Superior temporal gyrus (tissue), 1 donor: ENCODE results near the gene PLCL1.

Experiments
- DNase-seq: peaks from one replicate; pipeline ENCODE4 v3.0.0-alpha.2; 2016; ENCODE audit errors: extremely low spot score

PLCL1 gene

DNA sequence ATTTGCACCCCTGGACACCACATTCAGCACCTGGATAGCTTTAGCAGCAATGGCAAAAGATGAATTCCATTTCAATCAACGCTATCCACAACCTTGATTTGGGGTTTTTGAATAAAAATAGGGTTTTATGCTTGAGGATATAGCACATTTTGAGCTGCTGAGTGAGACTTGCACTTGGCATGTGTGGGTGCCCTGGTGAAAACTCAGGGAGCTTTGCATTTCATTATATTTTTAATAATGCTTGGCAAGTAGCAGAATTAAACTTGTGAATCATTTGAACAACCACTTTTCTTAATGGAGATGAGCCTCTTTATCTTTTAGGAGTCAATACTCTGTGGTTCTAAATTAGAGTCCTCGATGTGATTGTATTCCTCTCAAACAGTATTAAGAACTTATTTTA is 252.4 kb downstream of the PLCL1 start:
- DNase-seq, result no peak

DNA sequence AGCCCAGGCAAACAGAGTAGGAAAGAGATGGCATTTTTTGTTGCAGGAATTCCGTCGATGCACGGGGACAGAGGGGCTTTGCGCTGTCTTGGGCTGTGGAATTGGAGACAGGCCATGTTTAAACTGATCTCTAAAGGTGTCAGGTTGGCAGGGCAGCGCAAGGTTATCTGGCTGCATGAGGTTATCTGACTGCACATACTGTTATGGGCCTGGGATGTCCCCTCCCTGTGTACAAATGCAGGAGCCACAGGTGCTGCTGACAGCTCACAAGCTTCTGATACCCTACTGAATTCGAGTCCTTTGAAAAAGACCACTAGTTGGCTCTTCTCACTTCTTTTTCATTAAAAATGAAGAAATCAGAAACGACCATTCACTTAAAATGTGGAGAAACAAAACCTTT is 255.4 kb downstream of the PLCL1 start:
- no peak for DNase-seq

DNA sequence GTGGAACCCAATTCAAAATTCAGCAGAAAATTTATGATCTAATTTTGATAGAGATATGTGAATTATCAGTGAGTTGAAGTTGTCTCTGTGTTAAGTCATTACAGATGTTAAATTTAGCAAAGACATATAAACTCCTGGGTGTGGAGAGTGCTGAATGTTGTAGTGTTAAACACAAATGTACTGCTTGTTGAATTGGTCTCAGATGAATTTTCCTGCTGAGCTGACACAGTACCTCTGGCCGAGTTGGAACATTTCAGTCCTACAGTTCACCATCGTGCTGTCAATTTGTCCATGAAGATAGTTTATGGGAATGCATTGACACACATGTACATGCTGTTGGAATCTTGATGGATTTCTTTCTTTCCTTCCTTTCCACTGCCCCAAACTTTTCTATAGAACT is 255.9 kb downstream of the PLCL1 start:
- DNase-seq, result no peak

DNA sequence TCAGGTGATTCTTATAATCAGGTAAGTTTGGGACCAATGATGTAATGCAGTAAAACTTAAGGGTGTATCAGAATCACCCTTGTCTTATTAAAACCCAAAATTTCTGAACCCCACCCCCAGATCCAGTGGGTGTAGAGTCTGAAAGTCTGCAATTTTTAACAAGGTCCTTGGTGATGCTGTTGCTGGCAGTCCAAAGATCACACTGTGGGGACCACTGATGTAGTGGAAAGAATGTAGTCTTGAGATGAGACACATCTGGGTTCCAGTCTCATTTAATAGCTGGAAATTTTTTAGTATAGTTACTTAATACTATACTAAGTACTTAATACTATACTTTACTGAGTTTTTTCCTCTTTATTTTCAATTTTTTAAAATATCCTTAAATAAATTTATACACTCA is 258.4 kb downstream of the PLCL1 start:
- DNase-seq, result no peak

DNA sequence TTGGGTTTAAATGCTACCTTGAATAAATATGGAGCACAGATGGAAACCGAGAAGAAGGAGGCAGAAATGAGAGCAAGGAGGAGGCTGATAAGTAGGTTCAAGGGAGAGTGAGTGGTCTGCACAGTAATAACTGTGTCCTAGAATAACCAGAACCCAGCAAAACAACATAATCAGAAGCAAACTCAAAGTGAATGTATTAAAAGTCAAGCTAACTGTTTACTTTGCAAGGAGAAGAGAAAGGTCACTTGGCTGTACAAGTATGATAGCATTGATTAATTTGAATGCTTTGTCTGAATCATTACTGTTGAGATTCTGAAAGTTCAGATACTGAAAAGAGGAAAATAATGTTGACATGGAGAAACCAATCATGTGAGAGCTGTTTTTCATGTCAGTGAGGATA is 258.8 kb downstream of the PLCL1 start:
- DNase-seq, result no peak

DNA sequence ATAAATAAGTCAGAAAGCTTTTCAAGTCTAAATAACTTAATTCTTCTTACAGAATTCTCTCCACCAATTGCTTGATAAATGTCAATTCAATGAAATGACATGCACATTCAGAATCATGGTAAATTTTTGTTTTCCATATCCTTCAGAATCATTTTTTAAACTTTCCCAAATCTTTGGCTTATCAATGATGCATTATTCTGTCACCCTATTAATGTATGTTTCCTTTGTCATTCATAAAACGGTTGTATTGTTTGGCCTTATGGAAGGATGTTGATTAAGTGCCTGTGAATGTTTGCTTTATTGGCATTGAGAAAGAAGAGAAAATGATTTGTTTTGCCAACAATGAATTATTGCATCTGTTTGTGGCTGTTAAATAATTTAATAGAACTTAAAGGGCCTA is 260.9 kb downstream of the PLCL1 start:
- no peak for DNase-seq

DNA sequence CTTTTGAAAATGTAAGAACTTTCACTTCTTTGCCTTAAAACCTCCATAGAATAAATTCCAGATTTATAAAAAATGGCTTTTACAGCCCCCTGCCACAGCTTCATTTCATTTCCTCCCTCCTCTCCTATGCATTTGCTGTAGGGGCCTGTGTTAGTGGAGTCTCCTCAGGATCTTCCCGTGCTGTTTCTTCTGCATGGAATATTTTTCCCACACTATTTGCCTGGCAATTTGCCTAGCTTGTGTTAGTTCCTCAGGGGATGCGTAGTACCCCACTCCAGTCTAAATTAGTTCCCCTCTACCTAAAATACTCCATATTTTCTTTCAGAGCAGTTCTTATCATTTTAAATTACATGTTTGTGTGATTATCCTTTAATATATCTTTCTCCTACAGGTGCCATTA is 262.2 kb downstream of the PLCL1 start:
- no peak for DNase-seq

DNA sequence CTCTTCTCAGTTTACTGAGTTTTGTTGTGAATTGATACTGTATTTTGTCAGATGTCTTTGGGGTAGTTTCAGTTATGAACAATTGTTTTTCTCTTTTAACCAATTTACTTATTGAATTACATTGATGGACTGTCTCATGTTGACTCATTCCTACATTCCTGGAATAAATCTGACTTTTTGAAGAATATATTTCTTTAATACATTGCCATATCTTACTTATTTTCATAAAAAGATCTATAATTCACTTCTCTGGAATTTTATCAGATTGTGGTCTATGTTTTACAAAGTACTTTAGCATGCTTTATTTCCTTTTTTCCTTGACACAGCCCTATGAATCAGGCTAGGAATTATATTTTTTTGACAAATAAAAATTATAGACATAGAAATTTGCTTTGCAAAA is 268.3 kb downstream of the PLCL1 start:
- no peak for DNase-seq

DNA sequence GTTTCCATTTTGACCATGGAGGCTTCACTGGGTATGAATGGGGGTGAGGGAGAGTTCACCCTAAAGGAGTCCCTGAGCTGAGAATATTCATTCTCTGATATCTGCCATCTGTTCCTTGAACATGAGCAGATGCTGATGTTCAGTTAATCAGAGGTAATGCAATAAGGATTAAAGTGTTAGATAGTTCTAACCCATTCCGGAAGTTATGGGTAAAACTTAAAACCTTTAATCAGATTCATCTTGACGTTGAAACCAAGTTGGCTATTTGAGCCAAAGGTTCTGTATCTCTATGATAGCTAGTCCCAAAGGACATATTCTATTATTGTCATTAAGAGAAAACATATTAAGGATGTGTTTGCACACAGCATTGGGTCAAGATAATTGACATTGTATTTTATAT is 268.9 kb downstream of the PLCL1 start:
- no peak for DNase-seq

DNA sequence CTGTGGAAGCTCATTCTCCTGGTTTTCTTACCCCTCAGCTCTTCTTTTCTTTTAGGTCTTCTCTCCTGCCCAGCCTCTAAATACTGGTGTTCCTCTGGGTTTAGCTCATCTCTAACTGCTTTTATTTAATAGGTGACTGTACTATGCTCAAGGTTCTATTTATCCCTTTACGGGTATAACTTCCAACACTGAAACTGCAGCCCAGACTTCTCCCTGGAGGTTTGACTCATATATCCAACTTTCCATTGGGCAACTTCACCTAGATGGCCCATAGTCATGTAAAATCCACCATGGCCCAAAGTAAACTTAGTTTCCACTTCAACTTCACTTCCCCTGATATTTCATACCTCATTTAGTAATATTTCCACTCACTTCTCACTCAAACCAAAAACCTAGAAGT is 273.1 kb downstream of the PLCL1 start:
- DNase-seq, result no peak

DNA sequence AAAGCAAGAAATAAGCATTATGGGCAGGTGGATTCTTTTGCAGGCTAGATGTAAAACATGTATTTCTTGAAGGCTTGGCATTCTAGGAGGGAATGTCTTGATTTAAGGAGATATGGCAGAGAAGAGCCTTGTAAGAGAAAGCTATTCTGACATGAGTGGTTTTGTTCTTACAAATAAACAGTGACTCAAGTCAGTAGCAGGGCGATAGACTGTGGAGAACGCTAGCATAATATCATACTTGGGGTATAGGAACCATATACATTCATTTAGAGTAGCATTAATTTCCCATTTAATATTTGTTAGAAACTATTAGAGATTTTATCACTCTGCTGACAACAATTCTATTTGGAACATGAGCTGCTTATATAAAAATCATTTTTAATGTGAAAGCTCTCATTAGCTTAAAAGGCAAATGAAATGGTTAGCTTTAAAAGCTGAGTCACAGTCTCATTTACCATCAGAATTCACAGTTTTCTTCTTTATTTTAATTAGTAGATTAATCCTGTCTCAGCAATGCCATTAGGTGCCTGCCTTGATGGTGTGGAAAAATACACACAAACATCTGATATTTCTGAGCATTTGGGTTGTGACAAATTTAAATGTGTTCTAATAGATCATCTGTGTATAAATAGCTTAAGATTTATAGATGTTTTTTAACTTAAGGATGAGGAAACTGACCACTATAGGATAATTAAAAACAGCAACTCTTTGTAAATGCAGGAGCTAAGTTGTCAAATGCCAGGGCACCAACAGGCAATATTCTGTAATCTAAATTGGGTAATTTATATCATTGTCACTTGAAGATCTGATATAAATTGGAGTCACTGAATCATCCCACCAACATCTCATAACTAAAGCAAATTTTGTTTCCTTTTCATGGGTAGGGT is 276.7 kb downstream of the PLCL1 start:
- DNase-seq, result no peak

DNA sequence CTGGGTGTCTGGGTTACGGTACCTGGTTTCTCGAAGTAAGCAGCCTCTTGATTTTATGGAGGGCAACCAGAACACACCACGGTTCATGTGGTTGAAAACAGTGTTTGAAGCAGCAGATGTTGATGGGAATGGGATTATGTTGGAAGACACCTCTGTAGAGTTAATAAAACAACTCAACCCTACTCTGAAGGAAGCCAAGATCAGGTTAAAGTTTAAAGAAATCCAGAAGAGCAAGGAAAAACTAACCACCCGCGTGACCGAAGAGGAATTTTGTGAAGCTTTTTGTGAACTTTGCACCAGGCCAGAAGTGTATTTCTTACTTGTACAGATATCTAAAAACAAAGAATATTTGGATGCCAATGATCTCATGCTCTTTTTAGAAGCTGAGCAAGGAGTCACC is 279.8 kb downstream of the PLCL1 start:
- no peak for DNase-seq

DNA sequence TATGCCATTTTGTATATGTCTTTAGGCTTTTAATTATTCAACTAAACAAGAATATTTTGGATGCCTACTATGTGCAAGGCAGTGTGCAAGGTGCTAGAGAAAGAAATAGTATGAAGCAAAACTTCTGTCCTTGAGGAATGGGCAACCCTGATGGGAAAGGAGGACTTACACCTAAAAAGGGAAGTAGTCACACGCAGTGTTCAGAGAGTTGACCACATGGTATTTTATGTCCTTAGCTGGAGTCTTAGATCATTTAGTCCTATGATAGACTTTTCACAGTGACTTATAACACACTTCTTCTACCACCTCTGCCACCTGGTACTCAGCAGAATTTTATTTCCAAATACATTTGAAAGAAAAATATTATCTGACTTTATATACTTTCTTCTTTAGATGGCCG is 291.6 kb downstream of the PLCL1 start:
- DNase-seq, result no peak

DNA sequence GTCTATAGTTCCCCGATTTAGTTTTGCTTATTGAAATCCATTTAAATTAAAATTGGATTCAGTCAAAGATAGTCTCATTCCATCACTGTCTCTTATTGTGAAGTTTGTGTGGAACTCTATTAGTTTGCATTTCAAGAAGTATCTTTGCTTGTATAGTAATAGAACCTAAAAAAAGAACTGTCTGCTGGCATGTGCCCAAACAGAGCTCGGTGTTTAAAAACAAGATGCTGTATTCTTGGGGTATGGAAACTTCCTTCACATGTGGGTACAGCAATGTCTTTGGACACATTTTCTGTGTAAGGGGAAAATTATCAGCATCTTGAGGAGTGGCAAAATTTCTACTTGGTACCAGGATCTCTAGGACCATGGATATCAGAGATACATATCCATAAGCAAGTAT is 292.6 kb downstream of the PLCL1 start:
- peak; percentile 65 for DNase-seq

DNA sequence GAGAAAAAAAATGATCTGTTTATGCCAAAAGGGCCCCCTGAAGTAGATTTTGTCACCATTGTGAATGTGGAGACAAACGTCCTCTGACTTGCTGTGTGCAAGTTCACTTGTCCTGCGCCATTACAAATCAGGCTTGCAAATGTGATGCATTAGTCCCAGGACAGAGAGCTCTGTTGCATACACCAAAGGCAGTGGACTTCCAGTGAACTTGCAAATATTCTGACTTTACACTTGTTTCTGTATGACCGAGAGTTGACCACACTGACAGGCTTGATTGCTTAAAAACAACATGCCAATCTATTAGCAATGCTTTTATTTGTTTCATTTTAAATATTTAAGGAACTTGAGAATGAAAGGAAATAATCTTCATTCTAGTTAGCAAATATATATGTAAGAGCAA is 293.2 kb downstream of the PLCL1 start:
- DNase-seq, result peak; percentile 68

DNA sequence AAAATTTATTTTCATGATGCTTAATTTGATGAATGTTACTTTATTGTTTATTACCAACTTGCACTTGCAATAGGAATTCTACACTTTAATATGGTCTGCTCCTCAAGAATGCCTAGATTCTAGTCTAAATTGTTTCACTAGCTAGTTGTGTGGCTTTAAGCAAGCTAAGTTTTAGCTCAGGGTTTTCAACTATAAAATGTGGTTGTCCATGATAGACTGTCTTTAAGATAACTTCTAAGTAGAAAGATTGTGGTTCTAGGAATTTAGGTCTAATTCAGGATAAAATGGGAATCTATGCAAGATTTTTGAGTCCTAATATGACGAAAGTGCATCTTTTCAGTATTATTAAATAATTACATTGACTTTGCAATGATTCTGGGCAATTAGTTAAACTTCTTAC is 294.0 kb downstream of the PLCL1 start:
- DNase-seq, result peak; percentile 65

DNA sequence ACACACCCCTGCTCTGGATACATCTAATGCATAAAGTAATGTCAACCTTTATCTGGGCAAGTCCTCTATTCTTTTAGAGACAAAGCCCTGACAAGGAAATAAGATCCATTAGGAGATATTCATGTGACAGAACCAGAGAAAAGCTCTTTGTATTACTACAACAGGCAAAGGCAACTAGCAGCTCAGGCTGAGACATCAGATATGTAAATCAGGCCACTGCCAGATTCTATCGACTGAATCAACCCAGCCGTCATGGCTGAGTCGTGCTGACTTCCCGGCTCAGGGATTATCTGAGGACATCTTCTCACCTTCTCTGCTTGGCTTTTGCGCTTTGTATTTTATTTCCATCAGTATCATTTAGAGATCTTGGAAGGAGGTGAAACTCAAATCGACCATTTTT is 294.5 kb downstream of the PLCL1 start:
- peak; percentile 91 for DNase-seq

DNA sequence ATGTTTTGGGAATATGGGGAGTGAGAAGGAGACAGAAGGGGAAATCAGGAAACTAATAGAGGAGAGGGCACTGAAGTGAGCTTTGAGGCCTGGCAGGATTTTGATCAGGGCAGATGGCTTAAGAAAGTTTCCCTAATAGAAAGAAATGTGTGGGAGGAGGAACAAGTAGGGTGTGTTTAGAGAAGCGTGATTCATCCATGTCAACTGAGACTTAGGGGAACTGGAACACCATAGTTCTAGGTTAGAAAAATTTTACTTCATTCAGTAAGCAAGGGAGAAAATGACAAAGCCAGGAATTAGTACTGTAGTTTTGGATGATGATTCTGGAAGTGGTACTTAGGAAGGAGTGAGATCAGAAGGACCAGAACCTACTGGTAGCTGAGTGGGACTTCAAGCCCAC is 296.0 kb downstream of the PLCL1 start:
- no peak for DNase-seq

DNA sequence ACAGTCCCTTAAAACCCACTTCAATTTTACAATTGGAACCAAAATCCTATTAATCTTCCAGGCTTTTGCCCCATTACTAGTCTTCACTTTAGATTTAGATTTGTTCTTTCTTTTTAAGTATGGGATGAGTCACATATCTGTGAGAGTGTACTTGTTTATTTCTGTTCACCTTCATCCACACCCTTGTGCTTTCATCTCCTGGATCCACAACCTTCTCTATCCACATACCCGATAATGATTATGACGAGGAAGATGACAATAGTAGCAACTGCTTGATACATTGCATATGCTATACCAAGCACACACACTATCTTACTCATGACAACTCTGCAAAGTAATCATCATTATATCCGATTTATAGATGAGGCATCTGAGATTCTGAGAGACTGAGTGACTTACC is 297.3 kb downstream of the PLCL1 start:
- no peak for DNase-seq

DNA sequence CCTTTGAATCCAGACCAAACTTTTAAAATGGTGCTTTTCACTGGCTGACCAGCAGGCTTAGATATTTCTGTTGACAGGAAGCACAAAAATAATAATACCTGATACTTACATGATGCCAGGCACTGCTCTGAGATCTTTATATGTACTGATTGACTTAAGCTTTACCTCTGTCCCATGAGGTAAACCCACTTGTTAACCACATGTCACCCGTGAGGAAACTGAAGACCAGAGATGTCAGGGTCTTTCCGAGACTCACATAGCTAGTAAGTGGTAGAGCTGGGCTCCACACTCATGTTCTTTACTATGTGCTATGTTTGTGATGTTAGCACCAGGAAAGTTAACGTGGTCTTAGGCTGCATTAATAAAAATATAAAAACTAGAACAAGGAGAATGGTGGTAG is 297.7 kb downstream of the PLCL1 start:
- no peak for DNase-seq

DNA sequence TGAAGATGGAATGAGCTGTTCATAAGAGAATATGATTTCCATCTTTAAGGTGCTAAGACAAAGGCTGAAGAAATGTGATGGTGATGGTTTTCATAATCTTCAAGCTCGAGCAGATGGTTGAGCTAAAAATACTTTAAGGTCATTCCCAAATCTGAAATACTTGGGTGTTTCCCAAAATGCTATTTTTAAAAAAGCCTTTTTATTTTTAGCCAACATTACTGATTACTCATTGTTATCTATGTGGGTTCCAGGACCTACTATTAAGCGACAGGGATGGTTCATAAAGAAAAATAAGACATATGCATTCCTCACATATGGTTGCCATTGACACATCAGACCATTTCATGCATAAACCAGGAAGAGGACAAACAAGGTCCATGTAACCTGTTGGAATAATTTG is 298.5 kb downstream of the PLCL1 start:
- no peak for DNase-seq

DNA sequence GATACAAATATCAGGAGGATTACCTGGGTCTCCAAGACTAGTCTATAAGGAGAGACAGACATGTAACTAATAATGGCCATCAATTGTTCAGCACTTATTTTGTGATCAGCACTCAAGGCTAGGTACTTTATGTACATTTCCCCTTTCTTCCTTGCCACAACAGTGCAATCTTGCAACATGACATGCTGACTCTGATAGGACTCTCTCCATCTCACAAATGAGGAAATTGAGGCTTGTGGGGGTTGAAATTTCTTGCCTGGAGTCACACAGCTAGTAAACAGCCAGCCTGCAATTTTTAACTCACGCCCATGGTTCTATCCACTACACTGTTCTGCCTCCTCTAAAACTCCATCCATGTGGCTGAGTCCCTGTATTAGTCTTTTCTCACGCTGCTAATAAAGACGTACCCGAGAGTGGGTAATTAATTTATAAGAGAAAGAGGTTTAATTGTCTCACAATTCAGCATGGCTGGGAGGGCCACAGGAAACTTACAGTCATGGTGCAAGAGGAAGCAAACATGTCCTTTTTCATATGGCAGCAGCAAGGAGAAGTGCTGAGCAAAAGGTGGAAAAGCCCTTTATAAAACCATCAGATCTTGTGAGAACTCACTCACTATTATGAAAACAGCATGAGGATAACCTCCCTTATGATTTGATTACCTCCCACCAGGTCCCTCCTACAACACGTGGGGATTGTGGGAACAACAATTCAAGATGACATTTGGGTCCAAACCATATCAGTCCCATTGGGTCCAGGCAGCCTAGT is 302.4 kb downstream of the PLCL1 start:
- DNase-seq, result no peak

DNA sequence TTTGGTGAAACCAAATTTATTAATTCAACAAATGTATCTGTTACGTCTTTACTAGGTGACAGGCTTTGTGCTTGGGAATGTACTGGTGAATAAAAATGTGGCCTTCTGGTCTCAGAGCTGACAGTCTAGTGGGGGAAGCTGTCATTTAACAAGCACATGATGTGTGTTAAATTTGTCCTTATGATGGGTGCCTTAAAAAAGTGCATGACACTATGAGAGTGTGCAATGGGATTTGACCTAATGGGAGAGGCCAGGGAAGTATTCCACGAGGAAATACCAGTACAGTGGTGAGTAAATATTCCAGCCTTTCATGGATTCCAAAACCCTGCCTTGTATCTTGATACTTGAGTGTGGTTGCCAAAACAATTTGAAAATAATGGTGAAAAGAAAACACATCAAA is 308.9 kb downstream of the PLCL1 start:
- no peak for DNase-seq
